ENCODE results near the gene CPED1. TPM values are rescaled to one million over a fixed set of nuclear protein-coding genes. Genes with fewer than 3 reads are reported as not detected.

Gene CPED1
- total RNA-seq, 1 donor from 2014 or later: not detected

GRCh38 chr7:120950539-120951308, 37.8 kb upstream of the CPED1 start, which contains the start of gene ING3:
Gene ING3, plus strand, starts transcription at chr7:120950777. Its CDS starts 120 bp downstream, at chr7:120950897.
- H3K4me3 Mint-ChIP-seq (ENCODE audit: unreplicated experiment): peak within 1 kb of the TSS; percentile 95
- H3K27ac Mint-ChIP-seq (ENCODE audit: unreplicated experiment): peak within 1 kb of the TSS; percentile 96
- TF ChIP-seq CTCF (IDR thresholded peaks at IDR 0.05; ENCODE audit: partially characterized antibody, unreplicated experiment): no peak
- H3K36me3 Mint-ChIP-seq (ENCODE audit: unreplicated experiment): no peaks in the 10 kb centered on the region
- DNase-seq: peak; percentile 97
- H3K27me3 Mint-ChIP-seq (ENCODE audit: unreplicated experiment): peaks cover 3% of the 10 kb centered on the region
- peaks cover 3% of the 10 kb centered on the region for H3K4me1 Mint-ChIP-seq (ENCODE audit: low read depth, unreplicated experiment)
- peaks cover 6% of the 10 kb centered on the region for H3K9me3 Mint-ChIP-seq (ENCODE audit: unreplicated experiment)

- Mint-ChIP-seq H3K9me3 (ENCODE audit: unreplicated experiment) (peaks cover 6% of the 10 kb centered on the region), H3K27ac (ENCODE audit: unreplicated experiment) (peak overlapping the region; percentile 96), H3K36me3 (ENCODE audit: unreplicated experiment) (no peaks in the 10 kb centered on the region), H3K4me1 (ENCODE audit: low read depth, unreplicated experiment) (peaks cover 3% of the 10 kb centered on the region), H3K4me3 (ENCODE audit: unreplicated experiment) (peak overlapping the region; percentile 95), H3K27me3 (ENCODE audit: unreplicated experiment) (peaks cover 3% of the 10 kb centered on the region)
- TF ChIP-seq CTCF (IDR thresholded peaks at IDR 0.05; ENCODE audit: partially characterized antibody, unreplicated experiment): no peak
- no peak for DNase-seq
Observed at GRCh38 chr7:120951309-120951699, 37.2 kb upstream of the CPED1 start.

GRCh38 chr7:120951826-120952225, 36.7 kb upstream of the CPED1 start:
- Mint-ChIP-seq H3K4me3 (ENCODE audit: unreplicated experiment) (peak overlapping the region; percentile 95), H3K27me3 (ENCODE audit: unreplicated experiment) (peaks cover 3% of the 10 kb centered on the region), H3K27ac (ENCODE audit: unreplicated experiment) (no peak overlapping the region), H3K36me3 (ENCODE audit: unreplicated experiment) (no peaks in the 10 kb centered on the region), H3K4me1 (ENCODE audit: low read depth, unreplicated experiment) (peaks cover 3% of the 10 kb centered on the region), H3K9me3 (ENCODE audit: unreplicated experiment) (peaks cover 6% of the 10 kb centered on the region)
- DNase-seq: no peak
- TF ChIP-seq CTCF (IDR thresholded peaks at IDR 0.05; ENCODE audit: partially characterized antibody, unreplicated experiment): no peak

- H3K4me1 Mint-ChIP-seq (ENCODE audit: low read depth, unreplicated experiment): peaks cover 3% of the 10 kb centered on the region
- no peak for TF ChIP-seq CTCF (IDR thresholded peaks at IDR 0.05; ENCODE audit: partially characterized antibody, unreplicated experiment)
- peaks cover 4% of the 10 kb centered on the region for H3K9me3 Mint-ChIP-seq (ENCODE audit: unreplicated experiment)
- peaks cover 3% of the 10 kb centered on the region for H3K27me3 Mint-ChIP-seq (ENCODE audit: unreplicated experiment)
- no peak overlapping the region for H3K27ac Mint-ChIP-seq (ENCODE audit: unreplicated experiment)
- no peaks in the 10 kb centered on the region for H3K36me3 Mint-ChIP-seq (ENCODE audit: unreplicated experiment)
- no peak for DNase-seq
- H3K4me3 Mint-ChIP-seq (ENCODE audit: unreplicated experiment): no peak overlapping the region
Observed at GRCh38 chr7:120955577-120956149, 32.8 kb upstream of the CPED1 start.

GRCh38 chr7:120959929-120960484, 28.5 kb upstream of the CPED1 start:
- DNase-seq: no peak
- no peak overlapping the region for H3K27ac Mint-ChIP-seq (ENCODE audit: unreplicated experiment)
- no peaks in the 10 kb centered on the region for H3K4me1 Mint-ChIP-seq (ENCODE audit: low read depth, unreplicated experiment)

More at GRCh38 chr7:120959929-120960484, 28.5 kb upstream of the CPED1 start:
- TF ChIP-seq CTCF (IDR thresholded peaks at IDR 0.05; ENCODE audit: partially characterized antibody, unreplicated experiment): no peak
- Mint-ChIP-seq H3K27me3 (ENCODE audit: unreplicated experiment) (no peaks in the 10 kb centered on the region), H3K36me3 (ENCODE audit: unreplicated experiment) (no peaks in the 10 kb centered on the region), H3K9me3 (ENCODE audit: unreplicated experiment) (no peaks in the 10 kb centered on the region), H3K4me3 (ENCODE audit: unreplicated experiment) (no peak overlapping the region)
